DND-41 (cell line): ENCODE measurements around the gene NFATC2IP.

ENCODE experiments used
- EZH2 ChIP-seq: IDR thresholded peaks from 3 replicates; pipeline ENCODE4 v1.6.1; 2012; ENCODE audit warnings: borderline replicate concordance, low read depth, mild to moderate bottlenecking, moderate library complexity, low read length, inconsistent platforms; ENCODE audit not compliant: severe bottlenecking
- TF ChIP-seq, protein P1 (sequence below): IDR thresholded peaks from 2 replicates; pipeline ENCODE4 v1.5.1; 2012; ENCODE audit warnings: borderline replicate concordance, low read length, moderate library complexity, mild to moderate bottlenecking; ENCODE audit not compliant: poor library complexity, severe bottlenecking; ENCODE audit errors: extremely low read depth

DNA sequence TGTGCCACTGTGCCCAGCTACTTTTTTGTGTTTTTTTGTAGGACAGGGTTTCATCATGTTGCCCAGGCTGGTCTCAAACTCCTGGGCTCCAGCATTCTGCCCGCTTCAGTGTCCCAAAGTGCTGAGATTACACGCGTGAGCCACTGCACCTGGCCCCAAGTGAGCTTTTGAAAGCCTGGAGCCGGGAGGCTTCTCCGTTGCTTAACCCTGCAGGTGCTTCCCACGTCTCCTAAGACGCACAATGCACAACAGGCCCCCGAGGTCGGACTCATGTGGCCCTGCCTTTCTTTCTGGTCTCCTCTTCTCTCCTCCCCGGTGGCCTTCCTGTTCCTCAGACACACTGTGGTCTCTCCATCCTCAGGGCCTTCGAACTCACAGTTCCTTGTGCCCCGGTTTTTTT lies 38.2 kb upstream of the NFATC2IP start:
- TF ChIP-seq, protein P1, sequence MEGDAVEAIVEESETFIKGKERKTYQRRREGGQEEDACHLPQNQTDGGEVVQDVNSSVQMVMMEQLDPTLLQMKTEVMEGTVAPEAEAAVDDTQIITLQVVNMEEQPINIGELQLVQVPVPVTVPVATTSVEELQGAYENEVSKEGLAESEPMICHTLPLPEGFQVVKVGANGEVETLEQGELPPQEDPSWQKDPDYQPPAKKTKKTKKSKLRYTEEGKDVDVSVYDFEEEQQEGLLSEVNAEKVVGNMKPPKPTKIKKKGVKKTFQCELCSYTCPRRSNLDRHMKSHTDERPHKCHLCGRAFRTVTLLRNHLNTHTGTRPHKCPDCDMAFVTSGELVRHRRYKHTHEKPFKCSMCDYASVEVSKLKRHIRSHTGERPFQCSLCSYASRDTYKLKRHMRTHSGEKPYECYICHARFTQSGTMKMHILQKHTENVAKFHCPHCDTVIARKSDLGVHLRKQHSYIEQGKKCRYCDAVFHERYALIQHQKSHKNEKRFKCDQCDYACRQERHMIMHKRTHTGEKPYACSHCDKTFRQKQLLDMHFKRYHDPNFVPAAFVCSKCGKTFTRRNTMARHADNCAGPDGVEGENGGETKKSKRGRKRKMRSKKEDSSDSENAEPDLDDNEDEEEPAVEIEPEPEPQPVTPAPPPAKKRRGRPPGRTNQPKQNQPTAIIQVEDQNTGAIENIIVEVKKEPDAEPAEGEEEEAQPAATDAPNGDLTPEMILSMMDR = no peak
- TF ChIP-seq EZH2 = no peak
